Measurements from ENCODE around the gene VANGL2.

The VANGL2 gene

GRCh38 chr1:160451859-160452232 is 51.5 kb downstream of the VANGL2 start:
- ATAC-seq: no peak
- TF ChIP-seq CSRNP3 (CRISPR knock-in tag; IDR thresholded peaks at IDR 0.05) (no peak), TOX (CRISPR knock-in tag; IDR thresholded peaks at IDR 0.05; ENCODE audit: borderline replicate concordance) (no peak), ESRRG (CRISPR knock-in tag; IDR thresholded peaks at IDR 0.05) (no peak), CREB5 (CRISPR knock-in tag; IDR thresholded peaks at IDR 0.05; ENCODE audit: low read depth) (no peak), ZC3H10 (CRISPR knock-in tag; IDR thresholded peaks at IDR 0.05) (no peak), CSDC2 (CRISPR knock-in tag; IDR thresholded peaks at IDR 0.05) (no peak), OSR1 (CRISPR knock-in tag; IDR thresholded peaks at IDR 0.05) (no peak), PPARA (CRISPR knock-in tag; IDR thresholded peaks at IDR 0.05; ENCODE audit: borderline replicate concordance) (no peak), PATZ1 (CRISPR knock-in tag; IDR thresholded peaks at IDR 0.05; ENCODE audit: borderline replicate concordance) (no peak), ARNTL (CRISPR knock-in tag; IDR thresholded peaks at IDR 0.05; ENCODE audit: borderline replicate concordance, low read depth) (no peak), BACH2 (CRISPR knock-in tag; IDR thresholded peaks at IDR 0.05; ENCODE audit: borderline replicate concordance) (no peak), TSHZ2 (CRISPR knock-in tag; IDR thresholded peaks at IDR 0.05) (no peak), ZFP3 (CRISPR knock-in tag; IDR thresholded peaks at IDR 0.05) (no peak), GLIS3 (CRISPR knock-in tag; IDR thresholded peaks at IDR 0.05) (no peak), SNAI2 (CRISPR knock-in tag; IDR thresholded peaks at IDR 0.05) (no peak), POU6F1 (CRISPR knock-in tag; IDR thresholded peaks at IDR 0.05; ENCODE audit: borderline replicate concordance, low read depth) (no peak), ZFP30 (CRISPR knock-in tag; IDR thresholded peaks at IDR 0.05) (no peak)

GRCh38 chr1:160453443-160453842 is 53.1 kb downstream of the VANGL2 start:
- ATAC-seq: no peak

More at GRCh38 chr1:160453443-160453842, 53.1 kb downstream of the VANGL2 start:
- no peak for TF ChIP-seq ISL1 (CRISPR knock-in tag; IDR thresholded peaks at IDR 0.05)
- TF ChIP-seq OSR1 (CRISPR knock-in tag; IDR thresholded peaks at IDR 0.05): no peak
- no peak for TF ChIP-seq POU6F1 (CRISPR knock-in tag; IDR thresholded peaks at IDR 0.05; ENCODE audit: borderline replicate concordance, low read depth)
- TF ChIP-seq GLIS3 (CRISPR knock-in tag; IDR thresholded peaks at IDR 0.05): no peak
- TF ChIP-seq BACH2 (CRISPR knock-in tag; IDR thresholded peaks at IDR 0.05; ENCODE audit: borderline replicate concordance): no peak
- TF ChIP-seq CSRNP3 (CRISPR knock-in tag; IDR thresholded peaks at IDR 0.05): no peak
- no peak for TF ChIP-seq ZNF565 (CRISPR knock-in tag; conservative IDR thresholded peaks at IDR 0.05; ENCODE audit: low read depth)
- TF ChIP-seq ZFP3 (CRISPR knock-in tag; IDR thresholded peaks at IDR 0.05): no peak
- TF ChIP-seq ZNF70 (CRISPR knock-in tag; IDR thresholded peaks at IDR 0.05): no peak
- no peak for TF ChIP-seq PPARA (CRISPR knock-in tag; IDR thresholded peaks at IDR 0.05; ENCODE audit: borderline replicate concordance)
- TF ChIP-seq TCF4 (CRISPR knock-in tag; IDR thresholded peaks at IDR 0.05; ENCODE audit: borderline replicate concordance): no peak
- no peak for TF ChIP-seq TOX (CRISPR knock-in tag; IDR thresholded peaks at IDR 0.05; ENCODE audit: borderline replicate concordance)
- TF ChIP-seq ZNF8 (CRISPR knock-in tag; IDR thresholded peaks at IDR 0.05): no peak
- TF ChIP-seq ZFP30 (CRISPR knock-in tag; IDR thresholded peaks at IDR 0.05): no peak
- TF ChIP-seq CSDC2 (CRISPR knock-in tag; IDR thresholded peaks at IDR 0.05): no peak

Measured in SK-N-SH treated with all-trans-retinoic acid at 6 μM for 48 hours (cell line).